ENCODE results near the gene ADAMTS13. TPM values are rescaled to one million over a fixed set of nuclear protein-coding genes. Genes with fewer than 3 reads are reported as not detected.
A peak's percentile ranks its signal among the peaks of the same experiment; 100 is the strongest.

Gene ADAMTS13
- total and polyA plus RNA-seq, 4 donors: 6.5 to 13.3 (median 10.4) TPM

GRCh38 chr9:133476941-133477340 lies 54.8 kb downstream of the ADAMTS13 start:
- WGBS: 87% methylated on average over 21 of the region's 21 CpGs
- Histone ChIP-seq H3K27ac (ENCODE audit: low read depth in 1 of 2, low read length in 2 of 2) (no peak overlapping the region), H3K27me3 (ENCODE audit: control insufficient read depth in 4 of 4, insufficient read depth in 4 of 4, low read length in 3 of 4) (no peaks in the 10 kb centered on the region), H3K4me3 (ENCODE audit: low read depth in 1 of 3, low read length in 3 of 3) (no peak overlapping the region), H3K36me3 (ENCODE audit: control insufficient read depth in 4 of 4, insufficient read depth in 3 of 4, low read depth in 1 of 4, low read length in 3 of 4) (no peaks in the 10 kb centered on the region), H3K4me1 (ENCODE audit: control insufficient read depth in 4 of 4, insufficient read depth in 4 of 4, low read length in 3 of 4) (peaks cover 0 to 15% (median 7%) of the 10 kb centered on the region in 4 donors), H3K9ac (ENCODE audit: low read depth in 1 of 2, low read length in 2 of 2) (no peak overlapping the region), H3K9me3 (ENCODE audit: control insufficient read depth in 4 of 4, low read length in 3 of 4) (no peaks in the 10 kb centered on the region)
- no peak for DNase-seq (ENCODE audit: low spot score)
- TF ChIP-seq, protein P1, sequence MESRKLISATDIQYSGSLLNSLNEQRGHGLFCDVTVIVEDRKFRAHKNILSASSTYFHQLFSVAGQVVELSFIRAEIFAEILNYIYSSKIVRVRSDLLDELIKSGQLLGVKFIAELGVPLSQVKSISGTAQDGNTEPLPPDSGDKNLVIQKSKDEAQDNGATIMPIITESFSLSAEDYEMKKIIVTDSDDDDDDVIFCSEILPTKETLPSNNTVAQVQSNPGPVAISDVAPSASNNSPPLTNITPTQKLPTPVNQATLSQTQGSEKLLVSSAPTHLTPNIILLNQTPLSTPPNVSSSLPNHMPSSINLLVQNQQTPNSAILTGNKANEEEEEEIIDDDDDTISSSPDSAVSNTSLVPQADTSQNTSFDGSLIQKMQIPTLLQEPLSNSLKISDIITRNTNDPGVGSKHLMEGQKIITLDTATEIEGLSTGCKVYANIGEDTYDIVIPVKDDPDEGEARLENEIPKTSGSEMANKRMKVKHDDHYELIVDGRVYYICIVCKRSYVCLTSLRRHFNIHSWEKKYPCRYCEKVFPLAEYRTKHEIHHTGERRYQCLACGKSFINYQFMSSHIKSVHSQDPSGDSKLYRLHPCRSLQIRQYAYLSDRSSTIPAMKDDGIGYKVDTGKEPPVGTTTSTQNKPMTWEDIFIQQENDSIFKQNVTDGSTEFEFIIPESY (IDR thresholded peaks at IDR 0.05): no peak
- TF ChIP-seq FOXA1 (IDR thresholded peaks at IDR 0.05) (no peak), TAF1 (conservative IDR thresholded peaks at IDR 0.05) (no peak), RXRA (IDR thresholded peaks at IDR 0.05) (peak in 1 of 2 donors; percentile 21)

DNA sequence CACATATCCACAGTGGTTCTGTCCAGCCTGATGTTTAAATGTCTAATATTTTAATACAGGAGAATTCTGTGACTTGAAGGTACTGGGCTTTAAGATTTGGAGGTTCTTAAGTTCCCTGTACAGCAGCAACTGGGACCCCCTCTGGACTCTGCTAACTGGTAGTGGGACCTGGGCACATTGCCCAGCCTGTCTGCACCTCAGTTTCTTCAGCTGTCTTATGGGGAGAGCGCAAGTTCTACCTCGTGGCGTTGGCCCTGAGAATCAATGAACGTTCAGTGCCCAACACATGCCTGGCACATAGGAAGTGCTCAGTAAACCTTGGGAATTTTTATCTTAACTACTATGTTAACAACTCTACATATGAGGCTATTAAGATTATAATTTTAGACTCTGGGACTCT lies 55.3 kb downstream of the ADAMTS13 start:
- no peak for DNase-seq (ENCODE audit: low spot score)
- 85% methylated on average over 4 of the region's 4 CpGs for WGBS
- Histone ChIP-seq H3K4me1 (ENCODE audit: control insufficient read depth in 4 of 4, insufficient read depth in 4 of 4, low read length in 3 of 4) (peaks cover 0 to 15% (median 7%) of the 10 kb centered on the region in 4 donors), H3K9ac (ENCODE audit: low read depth in 1 of 2, low read length in 2 of 2) (no peak overlapping the region), H3K27ac (ENCODE audit: low read depth in 1 of 2, low read length in 2 of 2) (no peak overlapping the region), H3K4me3 (ENCODE audit: low read depth in 1 of 3, low read length in 3 of 3) (no peak overlapping the region), H3K27me3 (ENCODE audit: control insufficient read depth in 4 of 4, insufficient read depth in 4 of 4, low read length in 3 of 4) (no peaks in the 10 kb centered on the region), H3K9me3 (ENCODE audit: control insufficient read depth in 4 of 4, low read length in 3 of 4) (no peaks in the 10 kb centered on the region), H3K36me3 (ENCODE audit: control insufficient read depth in 4 of 4, insufficient read depth in 3 of 4, low read depth in 1 of 4, low read length in 3 of 4) (no peaks in the 10 kb centered on the region)
- TF ChIP-seq RXRA (IDR thresholded peaks at IDR 0.05): no peak
- TF ChIP-seq EGR1 (IDR thresholded peaks at IDR 0.05; ENCODE audit: low read depth in 2 of 2): no peak
- TF ChIP-seq FOXA1 (IDR thresholded peaks at IDR 0.05): no peak
- TF ChIP-seq YY1 (IDR thresholded peaks at IDR 0.05): no peak
- TF ChIP-seq, protein P2, sequence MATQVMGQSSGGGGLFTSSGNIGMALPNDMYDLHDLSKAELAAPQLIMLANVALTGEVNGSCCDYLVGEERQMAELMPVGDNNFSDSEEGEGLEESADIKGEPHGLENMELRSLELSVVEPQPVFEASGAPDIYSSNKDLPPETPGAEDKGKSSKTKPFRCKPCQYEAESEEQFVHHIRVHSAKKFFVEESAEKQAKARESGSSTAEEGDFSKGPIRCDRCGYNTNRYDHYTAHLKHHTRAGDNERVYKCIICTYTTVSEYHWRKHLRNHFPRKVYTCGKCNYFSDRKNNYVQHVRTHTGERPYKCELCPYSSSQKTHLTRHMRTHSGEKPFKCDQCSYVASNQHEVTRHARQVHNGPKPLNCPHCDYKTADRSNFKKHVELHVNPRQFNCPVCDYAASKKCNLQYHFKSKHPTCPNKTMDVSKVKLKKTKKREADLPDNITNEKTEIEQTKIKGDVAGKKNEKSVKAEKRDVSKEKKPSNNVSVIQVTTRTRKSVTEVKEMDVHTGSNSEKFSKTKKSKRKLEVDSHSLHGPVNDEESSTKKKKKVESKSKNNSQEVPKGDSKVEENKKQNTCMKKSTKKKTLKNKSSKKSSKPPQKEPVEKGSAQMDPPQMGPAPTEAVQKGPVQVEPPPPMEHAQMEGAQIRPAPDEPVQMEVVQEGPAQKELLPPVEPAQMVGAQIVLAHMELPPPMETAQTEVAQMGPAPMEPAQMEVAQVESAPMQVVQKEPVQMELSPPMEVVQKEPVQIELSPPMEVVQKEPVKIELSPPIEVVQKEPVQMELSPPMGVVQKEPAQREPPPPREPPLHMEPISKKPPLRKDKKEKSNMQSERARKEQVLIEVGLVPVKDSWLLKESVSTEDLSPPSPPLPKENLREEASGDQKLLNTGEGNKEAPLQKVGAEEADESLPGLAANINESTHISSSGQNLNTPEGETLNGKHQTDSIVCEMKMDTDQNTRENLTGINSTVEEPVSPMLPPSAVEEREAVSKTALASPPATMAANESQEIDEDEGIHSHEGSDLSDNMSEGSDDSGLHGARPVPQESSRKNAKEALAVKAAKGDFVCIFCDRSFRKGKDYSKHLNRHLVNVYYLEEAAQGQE (IDR thresholded peaks at IDR 0.05): no peak
- TF ChIP-seq HNF4A (conservative IDR thresholded peaks at IDR 0.05): no peak
- TF ChIP-seq RAD21 (IDR thresholded peaks at IDR 0.05): no peak
- TF ChIP-seq TAF1 (conservative IDR thresholded peaks at IDR 0.05): no peak
- TF ChIP-seq NR2F2 (IDR thresholded peaks at IDR 0.05): no peak
- TF ChIP-seq, protein P1 (IDR thresholded peaks at IDR 0.05): no peak
- no peak for TF ChIP-seq GABPA (IDR thresholded peaks at IDR 0.05 in 1 of 2, conservative IDR thresholded peaks at IDR 0.05 in 1 of 2)
- no peak for TF ChIP-seq SP1 (IDR thresholded peaks at IDR 0.05)
- TF ChIP-seq JUND (IDR thresholded peaks at IDR 0.05): no peak
- TF ChIP-seq HNF4G (IDR thresholded peaks at IDR 0.05): no peak
- no peak for TF ChIP-seq MAX (IDR thresholded peaks at IDR 0.05)
- TF ChIP-seq, protein P3, sequence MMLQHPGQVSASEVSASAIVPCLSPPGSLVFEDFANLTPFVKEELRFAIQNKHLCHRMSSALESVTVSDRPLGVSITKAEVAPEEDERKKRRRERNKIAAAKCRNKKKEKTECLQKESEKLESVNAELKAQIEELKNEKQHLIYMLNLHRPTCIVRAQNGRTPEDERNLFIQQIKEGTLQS (IDR thresholded peaks at IDR 0.05): no peak
- no peak for TF ChIP-seq FOXA2 (IDR thresholded peaks at IDR 0.05)
- TF ChIP-seq, protein P4, sequence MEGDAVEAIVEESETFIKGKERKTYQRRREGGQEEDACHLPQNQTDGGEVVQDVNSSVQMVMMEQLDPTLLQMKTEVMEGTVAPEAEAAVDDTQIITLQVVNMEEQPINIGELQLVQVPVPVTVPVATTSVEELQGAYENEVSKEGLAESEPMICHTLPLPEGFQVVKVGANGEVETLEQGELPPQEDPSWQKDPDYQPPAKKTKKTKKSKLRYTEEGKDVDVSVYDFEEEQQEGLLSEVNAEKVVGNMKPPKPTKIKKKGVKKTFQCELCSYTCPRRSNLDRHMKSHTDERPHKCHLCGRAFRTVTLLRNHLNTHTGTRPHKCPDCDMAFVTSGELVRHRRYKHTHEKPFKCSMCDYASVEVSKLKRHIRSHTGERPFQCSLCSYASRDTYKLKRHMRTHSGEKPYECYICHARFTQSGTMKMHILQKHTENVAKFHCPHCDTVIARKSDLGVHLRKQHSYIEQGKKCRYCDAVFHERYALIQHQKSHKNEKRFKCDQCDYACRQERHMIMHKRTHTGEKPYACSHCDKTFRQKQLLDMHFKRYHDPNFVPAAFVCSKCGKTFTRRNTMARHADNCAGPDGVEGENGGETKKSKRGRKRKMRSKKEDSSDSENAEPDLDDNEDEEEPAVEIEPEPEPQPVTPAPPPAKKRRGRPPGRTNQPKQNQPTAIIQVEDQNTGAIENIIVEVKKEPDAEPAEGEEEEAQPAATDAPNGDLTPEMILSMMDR (IDR thresholded peaks at IDR 0.05; ENCODE audit: low read depth, low read length, missing input control): no peak

Measured in liver (tissue), 9 donors.